CD4-positive, alpha-beta T cell treated with Interleukin-15 for 4 hours (primary cell): ENCODE measurements around the gene IFT122.
"Not testable (repeated sequence)": the region's sequence is repeated elsewhere in the genome, so short reads cannot be mapped to it uniquely, and the experiment has no call there.

Source experiments
- DNase-seq: peaks from one replicate; pipeline ENCODE4 v3.0.0-alpha.2; 2020; ENCODE audit warnings: low spot score

IFT122 gene

DNA sequence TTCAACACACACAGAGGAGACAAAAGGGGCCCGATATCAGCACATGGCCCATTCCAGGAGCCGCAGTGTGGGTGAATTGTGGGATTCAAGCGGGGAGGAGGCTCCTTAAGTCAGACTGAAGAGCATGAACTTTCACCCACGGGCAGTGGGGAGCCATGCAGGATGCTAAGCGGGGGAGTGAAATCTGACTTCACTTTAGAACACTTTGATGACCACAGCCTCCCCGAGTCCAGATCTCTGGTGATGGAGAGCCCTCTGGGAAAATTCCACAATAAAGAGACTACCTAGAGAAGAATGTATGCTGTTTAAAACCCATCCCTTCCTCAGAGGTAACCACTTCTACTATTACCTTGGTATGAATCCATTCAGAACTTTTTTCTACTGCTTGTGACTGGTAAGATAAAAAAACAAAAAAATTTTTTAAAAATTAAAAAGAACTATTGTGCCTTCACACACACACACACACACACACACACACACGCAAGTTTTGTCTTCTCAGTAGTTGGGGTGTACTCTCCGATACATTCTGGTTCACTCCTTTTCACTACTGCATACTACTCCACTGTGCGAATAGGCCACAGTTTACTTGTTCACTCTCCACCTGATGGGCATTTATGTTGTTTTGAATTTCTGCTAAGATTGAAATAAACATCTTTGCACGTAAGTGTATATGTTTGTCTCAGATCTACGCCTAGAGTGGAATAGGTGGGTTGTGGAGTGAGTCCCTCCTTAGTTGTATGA is 100.9 kb downstream of the IFT122 start:
- DNase-seq: no peak

DNA sequence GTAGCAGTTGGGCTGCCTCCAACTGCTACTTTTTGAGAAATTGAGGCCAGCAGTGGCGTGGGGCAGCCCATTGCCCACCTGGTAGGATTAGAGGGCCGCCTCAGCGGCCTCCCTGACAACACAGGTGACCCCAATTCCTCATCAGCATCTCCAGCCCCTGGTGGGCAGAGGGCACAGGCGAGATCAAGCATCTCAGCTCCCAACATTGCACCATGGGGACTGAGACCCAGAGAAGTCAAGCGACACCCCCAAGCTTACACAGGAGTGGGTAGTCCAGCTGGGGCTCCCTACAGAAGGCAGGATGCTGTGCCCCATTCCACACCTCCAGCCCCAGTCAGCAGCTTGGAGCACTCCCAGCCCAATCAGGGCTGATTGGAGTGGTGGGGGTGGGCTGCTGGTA is 102.7 kb downstream of the IFT122 start:
- no peak for DNase-seq

- no peak for DNase-seq
These were observed 103.2 kb downstream of the IFT122 start, which contains the start of gene H1-8 for GRCh38 chr3:129543156-129543790. H1-8 (plus strand) TSS chr3:129543175; CDS start chr3:129543219, 44 bp downstream.

GRCh38 chr3:129543999-129544398 is 104.0 kb downstream of the IFT122 start:
- DNase-seq: no peak

DNA sequence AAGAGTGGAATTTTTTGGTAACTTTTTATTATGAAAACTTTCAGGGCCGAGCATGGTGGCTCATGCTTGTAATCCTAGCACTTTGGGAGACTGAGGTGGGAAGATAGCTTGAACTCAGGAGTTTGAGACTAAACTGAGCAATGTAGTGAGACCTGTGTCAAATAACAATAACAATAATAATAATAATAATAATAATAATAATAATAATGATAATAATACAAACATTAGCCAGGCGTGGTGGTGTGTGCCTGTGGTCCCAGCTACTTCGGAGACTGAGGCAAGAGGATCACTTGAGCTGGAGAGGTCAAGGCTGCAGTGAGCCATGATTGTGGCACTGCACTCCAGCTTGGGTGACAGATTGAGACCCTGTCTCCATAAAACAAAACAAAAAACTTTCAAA is 105.9 kb downstream of the IFT122 start:
- not testable (repeated sequence) for DNase-seq

DNA sequence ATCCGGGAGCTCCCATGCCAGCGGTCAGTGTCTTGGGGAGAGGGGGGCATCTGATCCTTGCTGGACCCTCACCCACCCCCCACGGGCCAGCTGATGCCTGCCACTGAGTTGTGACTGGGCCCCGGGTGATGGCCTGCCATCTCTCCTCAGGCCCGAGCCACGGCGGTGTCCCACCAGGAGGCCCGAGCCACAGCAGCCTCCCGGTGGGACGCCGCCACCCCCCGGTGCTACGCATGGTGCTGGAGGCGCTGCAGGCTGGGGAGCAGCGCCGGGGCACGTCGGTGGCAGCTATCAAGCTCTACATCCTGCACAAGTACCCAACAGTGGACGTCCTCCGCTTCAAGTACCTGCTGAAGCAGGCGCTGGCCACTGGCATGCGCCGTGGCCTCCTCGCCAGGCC is 107.2 kb downstream of the IFT122 start:
- no peak for DNase-seq

DNA sequence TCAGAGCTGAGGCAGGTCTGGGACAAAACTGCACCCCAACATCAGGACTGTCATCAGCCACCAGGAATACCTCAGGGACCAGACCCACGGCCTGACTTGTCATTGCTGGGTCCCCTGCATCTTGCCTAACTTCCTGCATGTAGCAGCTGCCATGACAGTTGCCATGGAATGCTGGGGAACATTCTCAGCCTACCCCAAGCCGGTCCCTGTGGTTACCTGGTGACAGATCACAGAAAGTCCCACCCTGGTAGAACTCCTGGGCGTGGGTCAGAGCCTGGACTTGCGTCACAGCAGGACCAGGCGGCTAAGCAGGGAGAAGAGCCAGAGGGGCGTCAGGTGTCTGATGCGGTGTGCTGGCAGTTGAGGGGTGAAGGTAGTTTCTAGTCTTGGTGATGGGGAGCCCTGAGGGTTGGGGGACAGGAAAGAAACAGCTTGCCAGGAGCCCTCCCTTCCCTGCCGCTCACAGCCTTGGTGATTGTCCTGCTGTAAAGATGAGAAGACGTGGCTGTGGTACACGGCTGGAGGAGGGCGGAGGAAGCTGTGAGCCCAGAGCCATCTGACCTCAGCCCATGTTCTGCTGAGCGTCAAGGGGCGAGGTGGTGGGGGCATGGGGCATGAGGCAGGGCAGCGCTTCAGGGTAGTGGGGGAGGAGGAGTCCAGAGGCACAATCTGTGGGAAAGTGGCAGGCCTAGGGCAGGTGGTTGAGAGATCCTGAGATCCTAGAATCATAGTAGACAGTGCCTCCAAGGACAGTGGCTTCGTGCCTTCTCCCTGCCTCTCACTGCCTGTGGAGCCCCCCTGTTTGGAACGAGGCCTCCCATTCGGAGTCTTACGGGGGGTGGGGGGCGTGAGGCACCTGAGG is 108.3 kb downstream of the IFT122 start:
- no peak for DNase-seq

DNA sequence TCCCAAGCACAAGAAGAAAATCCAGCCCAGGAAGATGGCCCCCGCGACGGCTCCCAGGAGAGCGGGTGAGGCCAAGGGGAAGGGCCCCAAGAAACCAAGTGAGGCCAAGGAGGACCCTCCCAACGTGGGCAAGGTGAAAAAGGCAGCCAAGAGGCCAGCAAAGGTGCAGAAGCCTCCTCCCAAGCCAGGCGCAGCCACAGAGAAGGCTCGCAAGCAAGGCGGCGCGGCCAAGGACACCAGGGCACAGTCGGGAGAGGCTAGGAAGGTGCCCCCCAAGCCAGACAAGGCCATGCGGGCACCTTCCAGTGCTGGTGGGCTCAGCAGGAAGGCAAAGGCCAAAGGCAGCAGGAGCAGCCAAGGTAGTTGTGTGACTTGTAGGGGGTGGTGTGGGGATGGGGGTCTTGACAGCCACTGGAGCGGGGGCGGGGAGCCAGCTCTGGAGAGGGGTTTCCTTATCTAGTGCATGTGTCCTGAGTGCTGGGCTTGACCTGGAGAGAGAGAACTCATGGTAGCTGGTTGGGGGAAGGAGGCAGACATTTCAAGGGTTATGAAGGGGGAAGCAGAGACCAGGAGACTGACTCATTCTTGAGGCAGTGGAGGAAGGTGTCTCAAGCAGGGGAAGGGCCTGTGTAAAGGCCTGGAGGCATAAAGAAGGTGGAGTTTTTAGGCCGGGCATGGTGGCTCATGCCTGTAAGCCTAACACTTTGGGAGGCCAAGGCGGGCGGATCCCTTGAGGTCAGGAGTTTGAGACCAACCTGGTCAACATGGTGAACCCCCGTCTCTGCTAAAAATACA is 109.2 kb downstream of the IFT122 start:
- DNase-seq: no peak

GRCh38 chr3:129549805-129550204 is 109.8 kb downstream of the IFT122 start:
- DNase-seq: no peak

DNA sequence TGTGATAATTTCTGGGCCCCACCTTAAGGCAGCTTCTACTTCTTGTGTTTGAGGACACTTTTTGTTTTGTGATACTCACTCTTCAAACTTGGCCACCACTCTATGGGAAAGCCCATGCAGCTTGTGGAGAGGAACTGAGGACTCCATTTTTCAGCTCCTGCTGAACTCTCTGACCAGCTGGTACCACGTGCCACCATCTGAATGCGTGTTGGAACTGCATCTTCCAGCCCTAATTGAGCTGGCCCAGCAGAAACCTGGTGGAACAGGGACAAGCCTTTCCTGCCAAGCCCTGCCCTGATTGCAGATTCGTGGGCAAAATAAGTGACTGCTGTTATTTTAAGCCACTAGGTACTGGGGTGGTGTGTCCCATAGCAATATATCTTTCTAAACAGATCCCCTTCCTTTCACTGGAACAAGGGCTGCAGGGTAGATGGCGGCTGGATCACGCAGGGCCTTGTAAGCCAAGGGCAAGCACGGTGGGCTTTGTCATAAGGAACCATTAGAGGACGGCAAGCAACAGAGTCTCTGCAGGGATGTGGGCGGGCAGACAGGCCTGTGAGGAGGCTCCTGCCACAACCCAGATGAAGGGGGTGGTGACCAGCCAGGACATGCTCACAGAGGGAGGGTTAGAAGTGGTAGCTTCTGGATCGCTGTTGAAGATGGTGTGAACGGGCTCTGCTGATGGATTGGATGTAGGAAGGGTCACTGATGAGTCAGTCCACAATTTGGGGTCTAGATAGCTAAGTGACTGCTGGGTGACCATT is 112.4 kb downstream of the IFT122 start:
- no peak for DNase-seq

DNA sequence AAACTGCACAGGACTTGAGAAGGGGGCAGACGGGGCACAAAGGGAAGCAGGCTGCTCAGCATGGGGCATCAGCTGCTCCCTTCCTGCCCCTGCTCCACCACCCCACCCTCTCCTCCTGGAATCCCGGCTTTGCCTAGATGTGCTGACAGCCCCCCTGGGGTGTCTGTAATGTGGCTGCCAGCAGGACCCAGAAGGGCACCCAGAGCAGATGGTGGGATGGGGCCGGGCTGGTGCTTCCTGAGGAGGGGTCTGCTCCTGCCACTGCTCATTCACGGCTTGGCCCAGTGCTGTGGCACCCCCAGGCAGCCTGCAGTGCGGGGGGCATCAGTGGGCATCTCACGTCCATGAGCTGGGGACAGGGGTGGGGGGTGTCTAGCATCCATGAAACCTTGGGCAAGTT is 113.1 kb downstream of the IFT122 start:
- no peak for DNase-seq

DNA sequence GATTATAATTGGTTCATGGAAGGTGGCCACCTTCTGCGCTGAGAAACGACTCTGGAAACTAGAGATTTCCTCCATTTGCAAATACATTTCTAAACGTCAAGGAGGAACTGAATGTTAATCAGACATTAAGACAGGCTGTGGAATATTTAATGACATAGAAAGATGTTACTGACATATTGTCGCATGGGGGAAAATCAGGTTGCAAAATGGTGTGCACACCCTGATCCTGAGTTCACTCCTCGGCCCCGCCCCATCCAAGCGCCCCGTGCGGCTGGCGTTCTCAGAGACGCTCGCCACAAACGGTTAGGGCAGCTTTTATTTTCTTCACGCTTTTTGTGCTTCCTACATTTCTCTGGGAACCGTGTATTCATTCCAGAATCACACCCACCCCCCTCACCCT is 113.7 kb downstream of the IFT122 start:
- no peak for DNase-seq

GRCh38 chr3:129554356-129555152 is 114.5 kb downstream of the IFT122 start:
- no peak for DNase-seq

DNA sequence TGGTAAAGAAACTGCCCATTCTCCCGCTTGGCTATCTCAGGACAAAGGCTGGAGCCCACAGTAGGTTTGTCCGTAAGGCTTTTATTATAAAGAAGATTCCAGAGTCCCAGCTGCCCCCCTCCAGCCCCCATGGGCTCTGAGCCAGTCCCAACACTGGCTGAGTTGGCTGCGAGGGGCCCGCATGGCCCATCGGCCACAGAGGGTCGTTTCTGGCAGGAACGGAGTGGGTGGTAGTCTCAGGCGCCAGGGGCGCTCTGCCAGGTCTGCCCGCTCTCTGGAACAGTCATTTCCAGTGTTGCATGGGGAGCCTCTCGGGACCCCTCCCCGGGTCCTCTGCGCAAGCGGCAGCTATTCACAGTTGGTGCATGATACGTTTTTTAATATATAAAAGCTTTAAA is 115.1 kb downstream of the IFT122 start:
- DNase-seq: no peak

DNA sequence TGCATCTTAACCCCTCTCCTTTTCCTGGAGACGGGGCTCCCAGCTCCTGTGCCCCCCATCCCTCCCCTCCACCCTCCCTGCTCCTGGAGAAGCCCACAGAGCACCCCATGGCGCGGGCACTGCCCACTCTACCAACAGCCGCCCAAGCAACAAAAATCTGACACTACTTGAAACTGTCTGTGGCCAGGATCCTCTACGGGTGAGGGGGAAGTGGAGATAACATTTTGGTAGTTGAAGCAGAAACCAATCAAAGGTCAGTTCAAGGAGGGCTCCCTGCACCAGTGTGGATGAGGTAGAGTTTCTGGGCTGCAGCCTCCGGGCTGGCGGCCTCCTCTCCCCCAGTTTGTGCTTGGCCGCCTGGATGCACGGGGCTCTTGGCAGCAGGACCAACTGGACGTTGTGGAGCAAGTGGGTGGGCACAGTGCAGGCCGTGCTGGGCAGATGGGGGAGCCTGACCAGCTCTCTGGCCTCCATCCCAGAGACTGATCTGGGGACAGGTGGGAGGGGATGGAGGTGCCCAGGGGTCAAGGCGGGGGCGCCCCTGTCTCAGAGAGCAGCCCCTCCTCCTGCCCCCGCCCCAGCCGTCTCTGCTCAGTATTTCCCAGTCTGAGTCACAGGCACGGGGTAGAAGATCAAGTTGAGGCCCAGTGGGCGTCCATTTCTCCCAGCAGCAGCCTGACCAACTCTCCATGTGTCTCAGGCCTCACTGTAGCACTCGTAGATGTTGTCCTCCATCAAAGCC is 115.8 kb downstream of the IFT122 start:
- DNase-seq: no peak

- DNase-seq: no peak
These were observed 116.3 kb downstream of the IFT122 start for GRCh38 chr3:129556358-129556695.

DNA sequence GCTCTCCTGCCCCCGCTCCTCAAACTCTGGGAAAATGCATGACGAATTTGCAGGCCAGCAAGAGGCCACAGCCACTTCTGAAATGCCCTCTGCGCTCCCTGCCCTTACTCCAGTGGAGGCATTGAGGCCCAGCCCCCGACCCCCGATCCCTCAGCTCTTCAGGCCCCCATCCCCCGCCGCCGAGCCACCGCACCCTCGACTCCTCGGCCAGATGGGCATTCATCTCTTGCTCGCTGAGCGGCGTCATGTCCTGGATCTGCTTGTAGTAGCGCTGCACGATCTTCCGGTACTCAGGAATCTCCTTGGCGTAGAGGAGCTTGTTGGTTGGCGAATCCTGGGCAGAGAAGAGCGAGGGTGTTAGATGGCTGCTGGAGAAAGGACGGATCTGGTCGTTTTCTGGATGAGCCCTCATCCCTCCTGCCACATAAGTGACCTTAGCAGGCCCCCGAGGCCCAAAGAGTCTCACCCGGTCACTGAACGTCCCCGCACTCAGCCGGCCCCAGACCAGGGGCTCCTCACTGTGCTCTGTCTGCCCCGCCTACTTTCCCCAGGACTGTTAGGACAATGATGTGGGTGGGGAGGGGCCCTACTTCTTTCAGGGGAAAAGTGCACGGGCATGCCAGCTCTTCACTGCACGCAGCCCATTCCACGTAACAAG is 117.0 kb downstream of the IFT122 start:
- no peak for DNase-seq

GRCh38 chr3:129557548-129557894 is 117.5 kb downstream of the IFT122 start:
- no peak for DNase-seq

DNA sequence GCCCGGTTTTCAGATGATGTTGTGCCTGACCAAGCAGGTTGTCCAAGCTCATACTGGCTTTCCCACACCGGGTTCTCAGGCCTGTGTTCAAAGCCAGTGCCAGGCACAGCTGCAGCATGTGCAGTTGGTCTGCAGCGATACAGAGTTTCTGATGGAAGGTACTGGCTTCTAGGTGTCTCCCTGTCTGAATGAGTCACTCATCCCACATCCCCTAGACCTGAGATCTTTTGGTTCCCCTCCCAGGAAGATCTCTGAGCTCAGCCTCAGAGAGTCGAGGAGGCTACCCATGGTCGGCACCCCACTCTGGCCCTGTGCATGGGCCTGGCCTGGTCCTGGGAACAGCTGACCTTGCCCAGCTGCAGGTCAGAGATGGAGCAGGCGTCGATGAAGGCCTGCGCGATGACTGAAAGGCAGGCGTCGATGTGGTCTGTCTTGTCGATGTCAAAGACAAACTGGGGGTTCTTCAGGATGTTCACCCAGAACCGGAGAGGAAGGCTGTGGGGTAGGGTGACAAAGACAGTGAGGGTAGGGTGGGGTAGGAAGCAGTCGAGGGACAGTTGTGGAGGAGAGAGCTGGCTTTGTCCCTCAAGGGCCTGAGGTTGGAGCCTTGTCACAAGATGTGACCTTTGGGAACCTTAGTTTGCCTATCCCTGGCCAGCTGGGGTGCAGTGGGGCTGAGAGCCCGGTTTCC is 118.2 kb downstream of the IFT122 start:
- no peak for DNase-seq
